Measurements from ENCODE around the gene TAS1R2.
A peak's percentile ranks its signal among the peaks of the same experiment; 100 is the strongest.

Gene TAS1R2

GRCh38 chr1:18830596-18830995 lies 28.9 kb downstream of the TAS1R2 start:
- intact Hi-C loops (cut with DNase I) = no loop called here
- DNase-seq = peak in 1 of 10 donors; percentile 72

GRCh38 chr1:18829671-18830070 lies 29.8 kb downstream of the TAS1R2 start:
- DNase-seq = peak in 1 of 10 donors; percentile 2
- intact Hi-C loops (cut with DNase I) = no loop called here

- no peak for DNase-seq
- intact Hi-C loops (cut with DNase I) = no loop called here
Measured at GRCh38 chr1:18828224-18828623, 31.2 kb downstream of the TAS1R2 start.

- no peak for DNase-seq
- intact Hi-C loops (cut with DNase I) = no loop called here
Measured at GRCh38 chr1:18823438-18823837, 36.0 kb downstream of the TAS1R2 start.

- DNase-seq = peak; percentile 40 to 95 (median 76)
- intact Hi-C loops (cut with DNase I) = loop anchor here (1.0 kb wide), 1 partner anchor 224 kb away; no protein-coding TSS in a partner anchor
Measured at GRCh38 chr1:18820791-18821641, 38.4 kb downstream of the TAS1R2 start.

- intact Hi-C loops (cut with DNase I) = no loop called here
- DNase-seq = peak in 1 of 10 donors; percentile 58
Measured at GRCh38 chr1:18819986-18820790, 39.3 kb downstream of the TAS1R2 start.

GRCh38 chr1:18819203-18819602 lies 40.3 kb downstream of the TAS1R2 start:
- intact Hi-C loops (cut with DNase I) = no loop called here
- DNase-seq = peak in 1 of 10 donors; percentile 81

GRCh38 chr1:18817795-18818435 lies 41.5 kb downstream of the TAS1R2 start:
- intact Hi-C loops (cut with DNase I) = no loop called here
- peak in 1 of 10 donors; percentile 65 for DNase-seq

GRCh38 chr1:18817316-18817715 lies 42.1 kb downstream of the TAS1R2 start:
- DNase-seq = no peak
- intact Hi-C loops (cut with DNase I) = no loop called here

- intact Hi-C loops (cut with DNase I) = no loop called here
Measured at GRCh38 chr1:18816808-18817207, 42.7 kb downstream of the TAS1R2 start.

GRCh38 chr1:18814874-18815531 lies 44.5 kb downstream of the TAS1R2 start:
- intact Hi-C loops (cut with DNase I) = no loop called here
- DNase-seq = peak in 1 of 10 donors; percentile 59

More at GRCh38 chr1:18816808-18817207, 42.7 kb downstream of the TAS1R2 start:
- no peak for DNase-seq

- intact Hi-C loops (cut with DNase I) = no loop called here
- DNase-seq = no peak
Measured at GRCh38 chr1:18814425-18814824, 45.0 kb downstream of the TAS1R2 start.

GRCh38 chr1:18812453-18812939 lies 47.0 kb downstream of the TAS1R2 start:
- no peak for DNase-seq
- intact Hi-C loops (cut with DNase I) = no loop called here

- intact Hi-C loops (cut with DNase I) = no loop called here
- DNase-seq = no peak
Measured at GRCh38 chr1:18811733-18812452, 47.6 kb downstream of the TAS1R2 start.

- intact Hi-C loops (cut with DNase I) = no loop called here
- DNase-seq = peak in 1 of 10 donors; percentile 66
Measured at GRCh38 chr1:18809953-18810899, 49.2 kb downstream of the TAS1R2 start.

GRCh38 chr1:18808550-18808949 lies 50.9 kb downstream of the TAS1R2 start:
- peak in 1 of 10 donors; percentile 36 for DNase-seq

GRCh38 chr1:18807334-18808063 lies 52.0 kb downstream of the TAS1R2 start:
- no peak for DNase-seq
- intact Hi-C loops (cut with DNase I) = no loop called here

More at GRCh38 chr1:18808550-18808949, 50.9 kb downstream of the TAS1R2 start:
- intact Hi-C loops (cut with DNase I) = no loop called here
